Measurements from ENCODE around the gene PCLAF. TPM values are rescaled to one million over a fixed set of nuclear protein-coding genes. Genes with fewer than 3 reads are reported as not detected.

The PCLAF gene
- total and polyA plus RNA-seq, 2 donors (not counting 1 experiment from before 2014, with no cell fraction given) = 0.42 to 0.92 TPM

- Histone ChIP-seq H3K4me3 (ENCODE audit: control extremely low read depth in 1 of 5, extremely low read depth in 1 of 5, insufficient read depth in 1 of 5, low read depth in 2 of 5, low read length in 4 of 5) (no peak overlapping the region), H3K9me3 (ENCODE audit: control extremely low read depth in 1 of 3, control insufficient read depth in 2 of 3, insufficient read depth in 1 of 3, low read length in 2 of 3) (no peaks in the 10 kb centered on the region), H3K79me2 (ENCODE audit: control insufficient read depth, insufficient read depth, low read length) (peaks cover 90% of the 10 kb centered on the region), H3K27me3 (replicated peaks in 1 of 4; ENCODE audit: control extremely low read depth in 1 of 4, control insufficient read depth in 3 of 4, insufficient read depth in 4 of 4, low read length in 3 of 4) (no peaks in the 10 kb centered on the region), H3K36me3 (replicated peaks in 1 of 2; ENCODE audit: control extremely low read depth in 1 of 2, control insufficient read depth in 1 of 2, extremely low read depth in 1 of 2, insufficient read depth in 2 of 2, low read length in 1 of 2) (peaks cover 6 to 8% of the 10 kb centered on the region in 2 experiments), H4K20me1 (ENCODE audit: control insufficient read depth, insufficient read depth, low read length, poor library complexity, severe bottlenecking) (no peaks in the 10 kb centered on the region), H3K4me1 (ENCODE audit: control insufficient read depth in 2 of 2, insufficient read depth in 2 of 2, low read length in 2 of 2) (peaks cover 6 to 12% of the 10 kb centered on the region in 2 donors), H3K27ac (ENCODE audit: low read length in 2 of 2) (no peak overlapping the region), H2AFZ (ENCODE audit: insufficient read depth, low read depth, low read length, poor library complexity, severe bottlenecking) (no peak overlapping the region), H3K9ac (ENCODE audit: low read length) (no peak overlapping the region), H3K4me2 (replicated peaks; ENCODE audit: low read depth, low read length, poor library complexity, severe bottlenecking) (no peak overlapping the region)
- H3K9me3 Mint-ChIP-seq (ENCODE audit: insufficient read depth) = no peaks in the 10 kb centered on the region
- ATAC-seq (ENCODE audit: low read depth) (no peak), DNase-seq (no peak)
- TF ChIP-seq, protein P1, sequence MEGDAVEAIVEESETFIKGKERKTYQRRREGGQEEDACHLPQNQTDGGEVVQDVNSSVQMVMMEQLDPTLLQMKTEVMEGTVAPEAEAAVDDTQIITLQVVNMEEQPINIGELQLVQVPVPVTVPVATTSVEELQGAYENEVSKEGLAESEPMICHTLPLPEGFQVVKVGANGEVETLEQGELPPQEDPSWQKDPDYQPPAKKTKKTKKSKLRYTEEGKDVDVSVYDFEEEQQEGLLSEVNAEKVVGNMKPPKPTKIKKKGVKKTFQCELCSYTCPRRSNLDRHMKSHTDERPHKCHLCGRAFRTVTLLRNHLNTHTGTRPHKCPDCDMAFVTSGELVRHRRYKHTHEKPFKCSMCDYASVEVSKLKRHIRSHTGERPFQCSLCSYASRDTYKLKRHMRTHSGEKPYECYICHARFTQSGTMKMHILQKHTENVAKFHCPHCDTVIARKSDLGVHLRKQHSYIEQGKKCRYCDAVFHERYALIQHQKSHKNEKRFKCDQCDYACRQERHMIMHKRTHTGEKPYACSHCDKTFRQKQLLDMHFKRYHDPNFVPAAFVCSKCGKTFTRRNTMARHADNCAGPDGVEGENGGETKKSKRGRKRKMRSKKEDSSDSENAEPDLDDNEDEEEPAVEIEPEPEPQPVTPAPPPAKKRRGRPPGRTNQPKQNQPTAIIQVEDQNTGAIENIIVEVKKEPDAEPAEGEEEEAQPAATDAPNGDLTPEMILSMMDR (IDR thresholded peaks at IDR 0.05) = no peak
- no peak for TF ChIP-seq EZH2 (IDR thresholded peaks at IDR 0.05; ENCODE audit: borderline replicate concordance, insufficient read depth, low read depth, low read length, poor library complexity, severe bottlenecking)
- ChIA-PET POLR2A (interaction anchor here (0.6 kb wide), 1 partner anchor 125 kb away, joined by 3 read pairs; no protein-coding TSS in a partner anchor), CTCF (interaction anchor here (1.3 kb wide), 1 partner anchor 13 kb away, joined by 4 read pairs; no protein-coding TSS in a partner anchor)
- H3K27me3 Mint-ChIP-seq = no peaks in the 10 kb centered on the region
- peaks cover 11% of the 10 kb centered on the region for H3K4me1 Mint-ChIP-seq
- no peak overlapping the region for H3K4me3 Mint-ChIP-seq
- 94% methylated on average over 4 of the region's 7 CpGs for whole genome bisulfite sequencing (ENCODE audit: insufficient coverage)
- no peak overlapping the region for H3K27ac Mint-ChIP-seq
- intact Hi-C loops (cut with micrococcal nuclease) = no loop called here
Observed at GRCh38 chr15:64351265-64351664, 30.0 kb downstream of the PCLAF start.

DNA sequence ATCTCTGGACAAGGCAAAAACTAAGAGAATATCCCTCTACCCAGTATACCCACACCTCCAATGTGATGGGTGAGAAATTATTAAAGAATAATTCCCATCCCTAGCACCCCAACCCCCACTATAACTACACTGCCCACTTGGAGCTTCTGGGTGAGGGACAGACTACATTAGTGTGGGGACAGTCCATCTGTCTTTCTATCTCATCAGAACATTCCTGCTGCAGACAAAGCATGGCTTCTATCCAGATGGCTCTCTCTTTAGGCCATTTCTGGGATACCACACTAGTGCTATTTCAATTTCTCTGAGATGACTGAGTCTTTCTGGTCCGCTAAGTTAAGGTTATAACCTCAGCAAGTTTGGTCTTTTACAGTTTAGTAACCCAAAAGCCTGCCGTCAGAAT lies 31.9 kb downstream of the PCLAF start:
- WGBS (ENCODE audit: insufficient coverage) = no CpG with 5 or more reads among the region's 2 CpGs
- no peak overlapping the region for H3K27ac ChIP-seq (ENCODE audit: low read length in 2 of 2)
- H3K27me3 ChIP-seq (replicated peaks in 1 of 4; ENCODE audit: control extremely low read depth in 1 of 4, control insufficient read depth in 3 of 4, insufficient read depth in 4 of 4, low read length in 3 of 4) = no peaks in the 10 kb centered on the region
- POLR2A ChIA-PET = interaction anchor here (0.6 kb wide), 1 partner anchor 135 kb away, joined by 3 read pairs; no protein-coding TSS in a partner anchor
- H3K27ac Mint-ChIP-seq = no peak overlapping the region
- no peaks in the 10 kb centered on the region for H3K9me3 ChIP-seq (ENCODE audit: control extremely low read depth in 1 of 3, control insufficient read depth in 2 of 3, insufficient read depth in 1 of 3, low read length in 2 of 3)
- ATAC-seq (ENCODE audit: low read depth) (no peak), DNase-seq (no peak)
- H3K36me3 ChIP-seq (replicated peaks in 1 of 2; ENCODE audit: control extremely low read depth in 1 of 2, control insufficient read depth in 1 of 2, extremely low read depth in 1 of 2, insufficient read depth in 2 of 2, low read length in 1 of 2) = peaks cover 6 to 8% of the 10 kb centered on the region in 2 experiments
- no peaks in the 10 kb centered on the region for H3K9me3 Mint-ChIP-seq (ENCODE audit: insufficient read depth)
- H3K4me2 ChIP-seq (replicated peaks; ENCODE audit: low read depth, low read length, poor library complexity, severe bottlenecking) = no peak overlapping the region
- TF ChIP-seq EZH2 (IDR thresholded peaks at IDR 0.05; ENCODE audit: borderline replicate concordance, insufficient read depth, low read depth, low read length, poor library complexity, severe bottlenecking) = no peak
- TF ChIP-seq, protein P1 (IDR thresholded peaks at IDR 0.05) = no peak
- peaks cover 92% of the 10 kb centered on the region for H3K79me2 ChIP-seq (ENCODE audit: control insufficient read depth, insufficient read depth, low read length)
- CTCF ChIA-PET = no interaction called here
- no peak overlapping the region for H3K4me3 ChIP-seq (ENCODE audit: control extremely low read depth in 1 of 5, extremely low read depth in 1 of 5, insufficient read depth in 1 of 5, low read depth in 2 of 5, low read length in 4 of 5)
- H4K20me1 ChIP-seq (ENCODE audit: control insufficient read depth, insufficient read depth, low read length, poor library complexity, severe bottlenecking) = peaks cover 6% of the 10 kb centered on the region
- intact Hi-C loops (cut with micrococcal nuclease) = no loop called here
- no peaks in the 10 kb centered on the region for H3K4me1 ChIP-seq (ENCODE audit: control insufficient read depth in 2 of 2, insufficient read depth in 2 of 2, low read length in 2 of 2)
- H3K27me3 Mint-ChIP-seq = no peaks in the 10 kb centered on the region
- no peak overlapping the region for H3K9ac ChIP-seq (ENCODE audit: low read length)
- peaks cover 8% of the 10 kb centered on the region for H3K4me1 Mint-ChIP-seq
- H3K4me3 Mint-ChIP-seq = no peak overlapping the region
- H2AFZ ChIP-seq (ENCODE audit: insufficient read depth, low read depth, low read length, poor library complexity, severe bottlenecking) = no peak overlapping the region

Measured in B cell (primary cell).